WTC11 (cell line): ENCODE results near the gene TEX10. TPM values are rescaled to one million over a fixed set of nuclear protein-coding genes. Genes with fewer than 3 reads are reported as not detected.

Source experiments
- ATAC-seq: fragments of 200-7000 bp; cut with Tn5 transposase; 2 replicates; pipeline ENCODE4 v1.10.0; 2021; ENCODE audit warnings: mild to moderate bottlenecking, moderate library complexity
- CTCF ChIA-PET: fragments of 300-600 bp; sonication (Branson Sonifier 250); formaldehyde crosslinking; loops from one replicate; lab custom pipeline; 2021; ENCODE audit warnings: antibody characterized with exemption; lab: Charles Lee
- POLR2A ChIA-PET: fragments of 350-600 bp; sonication (Branson Sonifier 250); formaldehyde crosslinking; loops from one replicate; lab custom pipeline; 2021; ENCODE audit warnings: antibody characterized with exemption; lab: Charles Lee
- DNase-seq: peaks from one replicate; pipeline ENCODE4 v3.0.0; 2021; ENCODE audit warnings: low spot score
- H3K27ac Mint-ChIP-seq: 2 replicates; pipeline ENCODE4 v1.8.0; 2021; ENCODE audit warnings: mixed read lengths
- H3K27me3 Mint-ChIP-seq: 2 replicates; pipeline ENCODE4 v1.8.0; 2021; ENCODE audit warnings: low read depth, mild to moderate bottlenecking, moderate library complexity, mixed read lengths
- H3K36me3 Mint-ChIP-seq: 2 replicates; pipeline ENCODE4 v1.8.0; 2021; ENCODE audit warnings: mixed read lengths
- H3K4me1 Mint-ChIP-seq: 2 replicates; pipeline ENCODE4 v1.8.0; 2022; ENCODE audit warnings: mixed read lengths
- H3K4me3 Mint-ChIP-seq: 2 replicates; pipeline ENCODE4 v1.8.0; 2021; ENCODE audit warnings: mild to moderate bottlenecking, moderate library complexity, mixed read lengths
- H3K9me3 Mint-ChIP-seq: 2 replicates; pipeline ENCODE4 v1.8.0; 2021; ENCODE audit warnings: mixed read lengths
- AR ChIP-seq: fragments of 250-450 bp; sonication (Bioruptor Pico); IDR thresholded peaks from 2 replicates; pipeline ENCODE4 v1.9.0; 2021; ENCODE audit warnings: mild to moderate bottlenecking
- E2F5 ChIP-seq: sonication (generic); formaldehyde crosslinking; IDR thresholded peaks from 2 replicates; pipeline ENCODE4 v1.8.1; 2022; ENCODE audit warnings: mild to moderate bottlenecking, moderate library complexity, missing genetic modification reagents
- EMX1 ChIP-seq: fragments of 250-450 bp; sonication (Bioruptor Pico); IDR thresholded peaks from 2 replicates; pipeline ENCODE4 v1.8.0; 2021; ENCODE audit warnings: mild to moderate bottlenecking
- FOXJ3 ChIP-seq: sonication (generic); formaldehyde crosslinking; IDR thresholded peaks from 2 replicates; pipeline ENCODE4 v1.9.0; 2021; ENCODE audit warnings: missing genetic modification reagents, mild to moderate bottlenecking, borderline replicate concordance
- HMGA2 ChIP-seq: fragments of 250-450 bp; sonication (Bioruptor Pico); IDR thresholded peaks from 2 replicates; pipeline ENCODE4 v1.4.0; 2021; ENCODE audit warnings: mild to moderate bottlenecking, moderate library complexity
- NFE2L1 ChIP-seq: sonication (generic); formaldehyde crosslinking; IDR thresholded peaks from 2 replicates; pipeline ENCODE4 v1.8.1; 2023; ENCODE audit warnings: missing genetic modification reagents
- NR1H2 ChIP-seq: sonication (generic); formaldehyde crosslinking; IDR thresholded peaks from 2 replicates; pipeline ENCODE4 v1.9.0; 2021; ENCODE audit warnings: mild to moderate bottlenecking, moderate library complexity, missing genetic modification reagents
- PRRX2 ChIP-seq: fragments of 250-450 bp; sonication (Bioruptor Pico); IDR thresholded peaks from 2 replicates; pipeline ENCODE4 v1.8.0; 2021; ENCODE audit warnings: mild to moderate bottlenecking
- RELA ChIP-seq: sonication (generic); formaldehyde crosslinking; IDR thresholded peaks from 2 replicates; pipeline ENCODE4 v1.8.1; 2022; ENCODE audit warnings: missing genetic modification reagents, mild to moderate bottlenecking, borderline replicate concordance
- RORB ChIP-seq: fragments of 250-450 bp; sonication (Bioruptor Pico); IDR thresholded peaks from 2 replicates; pipeline ENCODE4 v1.9.0; 2021; ENCODE audit warnings: mild to moderate bottlenecking
- SMAD4 ChIP-seq: sonication (generic); formaldehyde crosslinking; IDR thresholded peaks from 2 replicates; pipeline ENCODE4 v1.8.0; 2022; ENCODE audit warnings: mild to moderate bottlenecking, missing genetic modification reagents
- ZNF121 ChIP-seq: sonication (generic); formaldehyde crosslinking; IDR thresholded peaks from 2 replicates; pipeline ENCODE4 v1.8.0; 2023; ENCODE audit warnings: missing genetic modification reagents
- ZNF396 ChIP-seq: fragments of 250-450 bp; sonication (Bioruptor Pico); IDR thresholded peaks from 2 replicates; pipeline ENCODE4 v1.8.0; 2021; ENCODE audit warnings: mild to moderate bottlenecking, moderate library complexity, borderline replicate concordance
- ZNF425 ChIP-seq: fragments of 250-450 bp; sonication (Bioruptor Pico); conservative IDR thresholded peaks from 2 replicates; pipeline ENCODE4 v1.9.0; 2021; ENCODE audit warnings: mild to moderate bottlenecking
- total RNA-seq: library from RNA; stranded (reverse); gene quantifications from 3 replicates; pipeline ENCODE4 v1.2.3, GENCODE V29; 2021
- TF ChIP-seq, protein P1 (sequence below): sonication (generic); formaldehyde crosslinking; IDR thresholded peaks from 2 replicates; pipeline ENCODE4 v1.8.1; 2022; ENCODE audit warnings: low read depth, missing genetic modification reagents, borderline replicate concordance
- TF ChIP-seq, protein P2 (sequence below): sonication (generic); formaldehyde crosslinking; IDR thresholded peaks from 2 replicates; pipeline ENCODE4 v1.8.1; 2023; ENCODE audit warnings: mild to moderate bottlenecking, missing genetic modification reagents

The TEX10 gene
- total RNA-seq, 1 experiment from 2014 or later, result 64.7 TPM

DNA sequence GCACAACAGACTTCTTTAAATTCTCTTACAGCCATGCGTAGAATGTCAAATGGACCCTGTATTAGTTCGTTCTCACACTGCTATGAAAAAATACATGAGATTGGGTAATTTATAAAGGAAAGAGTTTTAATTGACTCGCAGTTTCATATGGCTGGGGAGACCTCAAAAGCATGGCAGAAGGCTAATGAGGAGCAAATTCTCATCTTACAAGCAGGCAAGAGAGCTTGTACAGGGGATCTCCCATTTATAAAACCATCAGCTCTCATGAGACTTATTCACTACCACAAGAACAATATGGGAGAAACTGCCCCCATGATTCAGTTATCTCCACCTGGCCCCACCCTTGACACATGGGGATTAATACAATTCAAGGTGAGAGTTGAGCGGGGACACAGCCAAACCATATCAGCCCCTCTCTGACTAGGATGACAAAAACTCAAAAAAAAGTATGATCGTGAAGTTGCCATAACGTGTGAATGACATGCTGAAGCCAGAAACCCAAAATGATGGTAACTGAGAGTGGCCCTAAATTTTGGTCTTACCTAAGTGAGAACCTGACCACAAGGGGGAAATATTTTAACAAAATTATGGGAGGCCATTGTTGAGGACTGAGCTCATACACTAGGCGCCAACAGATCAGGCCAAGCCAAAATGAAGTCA, 17.5 kb upstream of the TEX10 start (continued):
- no peak for TF ChIP-seq ZNF396

- TF ChIP-seq, protein P1, sequence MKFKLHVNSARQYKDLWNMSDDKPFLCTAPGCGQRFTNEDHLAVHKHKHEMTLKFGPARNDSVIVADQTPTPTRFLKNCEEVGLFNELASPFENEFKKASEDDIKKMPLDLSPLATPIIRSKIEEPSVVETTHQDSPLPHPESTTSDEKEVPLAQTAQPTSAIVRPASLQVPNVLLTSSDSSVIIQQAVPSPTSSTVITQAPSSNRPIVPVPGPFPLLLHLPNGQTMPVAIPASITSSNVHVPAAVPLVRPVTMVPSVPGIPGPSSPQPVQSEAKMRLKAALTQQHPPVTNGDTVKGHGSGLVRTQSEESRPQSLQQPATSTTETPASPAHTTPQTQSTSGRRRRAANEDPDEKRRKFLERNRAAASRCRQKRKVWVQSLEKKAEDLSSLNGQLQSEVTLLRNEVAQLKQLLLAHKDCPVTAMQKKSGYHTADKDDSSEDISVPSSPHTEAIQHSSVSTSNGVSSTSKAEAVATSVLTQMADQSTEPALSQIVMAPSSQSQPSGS (CRISPR knock-in tag), result no peak
- no peak for TF ChIP-seq FOXJ3 (CRISPR knock-in tag)
- DNase-seq (no peak), ATAC-seq (no peak)
- CTCF ChIA-PET, result no interaction called here
- H3K4me1 Mint-ChIP-seq, result peaks cover 21% of the 10 kb centered on the region
- H3K27ac Mint-ChIP-seq, result no peak overlapping the region
- peaks cover 1% of the 10 kb centered on the region; the same call in 1 of the 2 replicates for H3K27me3 Mint-ChIP-seq
- H3K4me3 Mint-ChIP-seq, result no peak overlapping the region
- POLR2A ChIA-PET, result no interaction called here
- H3K36me3 Mint-ChIP-seq, result peaks cover 65% of the 10 kb centered on the region
- peaks cover 79% of the 10 kb centered on the region for H3K9me3 Mint-ChIP-seq
These were observed 15.9 kb upstream of the TEX10 start for GRCh38 chr9:100368672-100369071.

DNA sequence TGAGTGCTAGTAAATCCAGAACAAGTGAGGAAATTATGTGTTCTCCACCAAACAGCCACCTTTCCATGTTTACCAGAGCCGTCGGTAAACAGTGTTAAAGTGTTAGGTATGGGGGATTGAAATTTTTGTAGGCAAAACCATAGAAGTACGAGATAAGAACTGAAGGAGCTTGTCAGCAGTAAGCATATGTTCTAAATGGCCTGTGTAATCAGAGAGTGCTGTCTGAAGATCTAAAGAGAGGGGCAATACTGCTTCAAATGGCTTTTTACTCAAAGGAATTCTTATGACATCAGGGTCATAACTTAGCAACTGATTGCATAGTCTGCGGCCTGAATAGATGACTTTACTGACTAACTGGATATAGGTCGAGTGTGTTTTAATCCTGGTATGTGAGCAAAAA, 13.4 kb upstream of the TEX10 start:
- ATAC-seq, result no peak
- CTCF ChIA-PET, result no interaction called here

GRCh38 chr9:100364013-100364412, 11.3 kb upstream of the TEX10 start:
- peaks cover 56% of the 10 kb centered on the region for H3K36me3 Mint-ChIP-seq

More for the DNA sequence above, 13.4 kb upstream of the TEX10 start:
- no peak for TF ChIP-seq ZNF425
- TF ChIP-seq, protein P2, sequence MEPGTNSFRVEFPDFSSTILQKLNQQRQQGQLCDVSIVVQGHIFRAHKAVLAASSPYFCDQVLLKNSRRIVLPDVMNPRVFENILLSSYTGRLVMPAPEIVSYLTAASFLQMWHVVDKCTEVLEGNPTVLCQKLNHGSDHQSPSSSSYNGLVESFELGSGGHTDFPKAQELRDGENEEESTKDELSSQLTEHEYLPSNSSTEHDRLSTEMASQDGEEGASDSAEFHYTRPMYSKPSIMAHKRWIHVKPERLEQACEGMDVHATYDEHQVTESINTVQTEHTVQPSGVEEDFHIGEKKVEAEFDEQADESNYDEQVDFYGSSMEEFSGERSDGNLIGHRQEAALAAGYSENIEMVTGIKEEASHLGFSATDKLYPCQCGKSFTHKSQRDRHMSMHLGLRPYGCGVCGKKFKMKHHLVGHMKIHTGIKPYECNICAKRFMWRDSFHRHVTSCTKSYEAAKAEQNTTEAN (CRISPR knock-in tag), result no peak
- TF ChIP-seq NR1H2 (CRISPR knock-in tag), result no peak
- TF ChIP-seq HMGA2, result no peak
- TF ChIP-seq EMX1 (CRISPR knock-in tag), result no peak
- no peak overlapping the region for H3K27ac Mint-ChIP-seq
- DNase-seq, result no peak
- POLR2A ChIA-PET, result interaction anchor here (0.6 kb wide), 1 partner anchor 41 kb away, joined by 3 read pairs; no protein-coding TSS in a partner anchor
- peaks cover 77% of the 10 kb centered on the region for H3K9me3 Mint-ChIP-seq
- H3K36me3 Mint-ChIP-seq, result peaks cover 60% of the 10 kb centered on the region
- H3K4me1 Mint-ChIP-seq, result peaks cover 19% of the 10 kb centered on the region
- peaks cover 6% of the 10 kb centered on the region; the same call in 1 of the 2 replicates for H3K27me3 Mint-ChIP-seq
- no peak overlapping the region for H3K4me3 Mint-ChIP-seq

GRCh38 chr9:100359057-100359456, 6.3 kb upstream of the TEX10 start:
- Mint-ChIP-seq H3K4me3 (no peak overlapping the region), H3K9me3 (peaks cover 36% of the 10 kb centered on the region), H3K27me3 (0 out of 2 replicates have a peak, but pooled peaks cover 6% of the 10 kb centered on the region), H3K27ac (no peak overlapping the region), H3K4me1 (peaks cover 13% of the 10 kb centered on the region), H3K36me3 (peaks cover 51% of the 10 kb centered on the region)
- no peak for DNase-seq
- POLR2A ChIA-PET, result no interaction called here
- no peak for ATAC-seq
- CTCF ChIA-PET, result no interaction called here
- TF ChIP-seq RORB (CRISPR knock-in tag) (no peak), RELA (CRISPR knock-in tag) (no peak), ZNF121 (CRISPR knock-in tag) (no peak), ZNF425 (no peak), PRRX2 (CRISPR knock-in tag) (no peak), AR (CRISPR knock-in tag) (no peak), E2F5 (CRISPR knock-in tag) (no peak), SMAD4 (no peak)

More at GRCh38 chr9:100364013-100364412, 11.3 kb upstream of the TEX10 start:
- ATAC-seq, result no peak
- Mint-ChIP-seq H3K9me3 (peaks cover 69% of the 10 kb centered on the region), H3K4me1 (peaks cover 16% of the 10 kb centered on the region), H3K27ac (no peak overlapping the region), H3K4me3 (no peak overlapping the region), H3K27me3 (peaks cover 6% of the 10 kb centered on the region; the same call in 1 of the 2 replicates)
- no peak for TF ChIP-seq NFE2L1 (CRISPR knock-in tag)
- CTCF ChIA-PET, result interaction anchor here (1.0 kb wide), 1 partner anchor 214 kb away, joined by 3 read pairs; the partner anchor contains the start of gene CAVIN4
- POLR2A ChIA-PET, result no interaction called here
- no peak for DNase-seq
